Measurements from ENCODE around the gene MERTK.

MERTK gene

GRCh38 chr2:111986116-111986900, 87.9 kb downstream of the MERTK start:
- TF ChIP-seq CTCF (IDR thresholded peaks at IDR 0.05; ENCODE audit: low read length, missing control alignments) = no peak
- no peak for DNase-seq (ENCODE audit: low read depth)
- no peak overlapping the region for H3K4me3 ChIP-seq (replicated peaks; ENCODE audit: low read depth, low read length)

- H3K4me3 ChIP-seq (replicated peaks; ENCODE audit: low read depth, low read length) = no peak overlapping the region
- DNase-seq (ENCODE audit: low read depth) = no peak
- TF ChIP-seq CTCF (IDR thresholded peaks at IDR 0.05; ENCODE audit: low read length, missing control alignments) = no peak
These were observed 92.0 kb downstream of the MERTK start for GRCh38 chr2:111990375-111990774.

GRCh38 chr2:111990856-111991255, 92.4 kb downstream of the MERTK start:
- no peak for DNase-seq (ENCODE audit: low read depth)
- no peak overlapping the region for H3K4me3 ChIP-seq (replicated peaks; ENCODE audit: low read depth, low read length)
- no peak for TF ChIP-seq CTCF (IDR thresholded peaks at IDR 0.05; ENCODE audit: low read length, missing control alignments)

- TF ChIP-seq CTCF (IDR thresholded peaks at IDR 0.05; ENCODE audit: low read length, missing control alignments) = no peak
- no peak for DNase-seq (ENCODE audit: low read depth)
- H3K4me3 ChIP-seq (replicated peaks; ENCODE audit: low read depth, low read length) = no peak overlapping the region
These were observed 95.6 kb downstream of the MERTK start for GRCh38 chr2:111994042-111994441.

GRCh38 chr2:111995148-111995547, 96.7 kb downstream of the MERTK start:
- no peak overlapping the region for H3K4me3 ChIP-seq (replicated peaks; ENCODE audit: low read depth, low read length)
- TF ChIP-seq CTCF (IDR thresholded peaks at IDR 0.05; ENCODE audit: low read length, missing control alignments) = no peak
- no peak for DNase-seq (ENCODE audit: low read depth)

- no peak overlapping the region for H3K4me3 ChIP-seq (replicated peaks; ENCODE audit: low read depth, low read length)
- no peak for TF ChIP-seq CTCF (IDR thresholded peaks at IDR 0.05; ENCODE audit: low read length, missing control alignments)
- DNase-seq (ENCODE audit: low read depth) = no peak
These were observed 101.4 kb downstream of the MERTK start for GRCh38 chr2:111999809-112000208.

Data from fibroblast of pulmonary artery (primary cell).